Inferior parietal cortex (tissue), 1 donor: ENCODE measurements around the gene FAM110A.
"Not testable (repeated sequence)": the region's sequence is repeated elsewhere in the genome, so short reads cannot be mapped to it uniquely, and the experiment has no call there.

ENCODE experiments used
- DNase-seq: peaks from one replicate; pipeline ENCODE4 v3.0.0-alpha.2; 2016; ENCODE audit errors: extremely low spot score

FAM110A gene

GRCh38 chr20:844473-845225 is 11.1 kb downstream of the FAM110A start:
- peak; percentile 70 for DNase-seq

GRCh38 chr20:845226-845868 is 11.8 kb downstream of the FAM110A start:
- no peak for DNase-seq

- no peak for DNase-seq
These were observed 12.7 kb downstream of the FAM110A start for GRCh38 chr20:845941-846893.

- no peak for DNase-seq
These were observed 13.4 kb downstream of the FAM110A start for GRCh38 chr20:846894-847278.

DNA sequence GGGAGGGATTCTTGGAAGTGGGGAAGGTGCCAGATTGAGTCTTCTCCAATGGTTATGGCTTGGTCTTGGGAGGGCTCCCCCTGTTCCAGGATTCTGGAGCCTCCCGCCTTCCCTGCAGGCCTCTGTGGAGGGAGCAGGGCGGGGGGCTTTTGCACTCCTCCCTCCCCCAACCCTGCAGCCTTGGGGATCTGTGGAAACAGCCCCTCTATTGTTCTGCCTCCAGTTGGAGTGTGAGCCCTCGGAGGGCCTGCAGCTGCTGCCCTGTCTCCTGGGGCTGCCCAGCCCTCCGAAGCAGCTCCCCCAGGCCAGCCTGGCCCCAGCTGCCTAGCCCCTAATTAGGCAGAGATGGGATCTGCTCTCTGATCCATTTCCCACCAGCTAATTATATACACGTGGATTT is 14.7 kb downstream of the FAM110A start:
- no peak for DNase-seq

DNA sequence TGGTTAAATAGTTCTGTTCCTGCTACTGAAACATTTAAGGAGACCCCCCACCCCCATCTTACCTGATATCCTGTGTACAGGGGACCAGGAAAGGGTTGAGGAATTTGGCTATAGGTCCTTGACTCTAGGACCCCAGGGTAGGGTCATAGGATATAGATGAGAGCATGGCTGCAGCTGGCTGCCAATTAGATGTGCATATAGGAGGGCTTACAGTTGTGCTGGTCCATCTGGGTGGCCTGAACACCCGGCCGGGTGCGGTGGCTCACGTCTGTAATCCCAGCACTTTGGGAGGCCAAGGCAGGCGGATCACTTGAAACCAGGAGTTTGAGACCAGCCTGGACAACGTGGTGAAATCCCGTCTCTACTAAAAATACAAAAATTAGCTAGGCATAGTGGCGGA is 15.2 kb downstream of the FAM110A start:
- DNase-seq, result not testable (repeated sequence)

GRCh38 chr20:853406-853996 is 20.0 kb downstream of the FAM110A start:
- DNase-seq, result no peak

GRCh38 chr20:854601-855000 is 21.1 kb downstream of the FAM110A start:
- no peak for DNase-seq

DNA sequence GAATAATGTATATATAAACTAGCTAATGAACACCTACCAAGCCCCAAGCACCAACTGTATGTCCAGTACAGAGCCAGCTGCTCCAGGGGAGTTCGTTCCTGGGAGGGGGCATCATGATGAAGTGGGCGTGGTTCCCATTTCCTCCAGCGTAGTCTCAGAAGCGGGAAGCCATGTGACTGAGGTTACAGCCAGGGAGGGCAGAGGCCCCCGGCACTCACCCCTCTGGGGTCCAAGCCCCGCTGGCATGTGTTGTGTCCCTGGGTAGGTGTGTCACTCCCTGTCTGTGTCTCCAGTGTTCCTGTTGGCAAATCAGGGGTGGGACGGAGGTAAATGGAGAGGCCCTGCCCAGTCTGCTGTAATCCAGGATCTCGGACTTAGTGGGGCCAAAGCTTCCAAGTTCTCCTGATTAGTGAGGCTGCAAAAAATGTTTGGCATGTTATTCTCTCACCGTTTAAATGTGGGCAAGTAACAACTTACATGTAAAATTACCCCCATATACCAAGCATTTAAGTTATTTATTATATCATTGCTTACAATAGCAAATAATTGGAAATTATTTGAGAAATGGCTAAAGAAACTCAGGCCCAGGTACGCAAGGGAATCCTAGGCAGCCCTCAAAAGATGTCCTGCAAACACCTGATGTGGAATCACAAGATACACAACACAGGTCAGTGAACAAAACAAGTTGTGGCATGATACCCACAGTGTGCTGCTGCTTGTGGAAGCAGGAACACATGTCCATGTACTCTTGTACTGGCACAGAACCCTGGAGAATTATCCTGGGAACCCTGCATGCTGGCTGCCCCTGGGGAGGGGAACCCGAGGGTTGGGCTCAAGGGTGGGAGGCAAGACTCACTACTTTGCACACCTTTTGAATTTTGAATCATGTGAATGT is 22.2 kb downstream of the FAM110A start:
- no peak for DNase-seq

GRCh38 chr20:856361-856775 is 22.9 kb downstream of the FAM110A start:
- DNase-seq, result no peak

DNA sequence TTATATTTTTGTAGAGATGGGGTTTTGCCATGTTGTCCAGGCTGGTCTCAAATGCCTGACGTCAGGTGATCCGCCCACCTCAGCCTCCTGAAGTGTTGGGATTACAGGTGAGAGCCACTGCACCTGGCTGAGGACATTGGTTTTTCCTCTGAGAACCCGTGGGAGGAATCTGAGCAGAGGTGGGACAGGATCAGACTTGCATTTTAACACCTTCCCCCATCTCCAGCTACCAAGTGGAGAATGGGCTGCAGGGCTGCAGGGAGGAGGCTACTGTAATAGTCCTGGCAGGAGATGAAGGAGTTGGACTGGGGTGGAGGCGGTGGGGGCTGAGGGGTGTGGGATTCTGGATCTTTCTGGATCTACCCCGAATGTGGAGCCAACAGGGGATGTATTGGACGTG is 24.5 kb downstream of the FAM110A start:
- no peak for DNase-seq

- DNase-seq, result no peak
These were observed 26.3 kb downstream of the FAM110A start for GRCh38 chr20:859751-860231.

GRCh38 chr20:860891-861290 is 27.4 kb downstream of the FAM110A start:
- DNase-seq, result no peak

DNA sequence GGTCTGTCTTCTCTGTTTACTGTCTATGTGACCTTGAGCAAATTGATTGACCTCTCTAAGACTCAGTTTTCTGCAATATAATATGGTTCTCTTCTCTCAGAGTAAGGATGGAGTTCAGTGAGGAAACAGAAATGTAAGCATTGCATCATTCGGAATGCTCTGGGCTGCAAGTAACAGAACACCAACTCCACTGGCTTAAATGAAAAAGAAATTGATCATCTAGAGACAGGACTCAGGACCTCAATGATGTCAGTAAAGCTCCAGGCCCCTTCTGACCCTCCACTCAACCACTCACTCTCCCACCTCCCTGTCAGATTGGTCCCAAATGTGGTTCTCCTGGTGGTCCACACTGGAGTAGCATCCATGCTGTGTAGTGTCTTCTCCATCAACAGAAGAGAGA is 31.9 kb downstream of the FAM110A start:
- no peak for DNase-seq

- no peak for DNase-seq
These were observed 34.8 kb downstream of the FAM110A start for GRCh38 chr20:868279-868678.

DNA sequence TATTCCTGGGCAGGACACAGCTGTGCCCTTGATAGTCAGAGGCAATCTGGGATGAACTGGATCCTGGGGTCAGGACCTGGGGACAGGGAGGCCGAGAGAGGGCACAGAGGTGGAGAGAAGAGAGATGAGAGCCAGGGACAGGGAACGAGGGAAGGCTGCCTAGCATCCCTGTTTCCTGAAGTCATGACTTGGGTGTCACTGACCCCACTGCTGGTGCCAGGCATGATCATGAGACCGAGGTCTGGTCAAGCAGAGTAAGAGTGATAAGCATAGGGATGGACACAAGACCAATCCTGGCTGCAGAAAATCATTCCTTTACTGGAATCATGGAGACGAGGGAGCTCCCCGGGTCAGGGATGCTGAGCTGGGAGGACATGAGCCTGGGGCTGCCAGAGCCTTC is 36.1 kb downstream of the FAM110A start:
- DNase-seq, result no peak

DNA sequence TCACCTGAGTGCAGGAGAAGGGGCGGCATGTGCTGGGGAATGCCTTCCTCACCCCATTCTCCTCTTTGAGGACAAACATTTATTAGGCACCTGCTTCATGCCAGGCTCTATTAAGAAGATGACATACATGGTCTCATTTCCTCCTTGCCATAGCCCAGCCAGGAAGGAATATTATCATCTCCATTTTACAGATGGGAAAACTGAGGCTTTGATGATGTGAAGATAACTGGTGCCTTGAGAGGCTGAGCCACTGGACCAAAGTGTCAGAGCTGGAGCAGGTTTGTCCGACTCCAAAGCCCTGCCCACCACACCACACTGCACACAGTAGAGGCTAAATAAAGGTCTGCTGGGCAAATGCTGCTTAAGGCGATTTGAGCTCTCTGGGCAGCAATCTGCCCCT is 37.2 kb downstream of the FAM110A start:
- DNase-seq, result no peak

DNA sequence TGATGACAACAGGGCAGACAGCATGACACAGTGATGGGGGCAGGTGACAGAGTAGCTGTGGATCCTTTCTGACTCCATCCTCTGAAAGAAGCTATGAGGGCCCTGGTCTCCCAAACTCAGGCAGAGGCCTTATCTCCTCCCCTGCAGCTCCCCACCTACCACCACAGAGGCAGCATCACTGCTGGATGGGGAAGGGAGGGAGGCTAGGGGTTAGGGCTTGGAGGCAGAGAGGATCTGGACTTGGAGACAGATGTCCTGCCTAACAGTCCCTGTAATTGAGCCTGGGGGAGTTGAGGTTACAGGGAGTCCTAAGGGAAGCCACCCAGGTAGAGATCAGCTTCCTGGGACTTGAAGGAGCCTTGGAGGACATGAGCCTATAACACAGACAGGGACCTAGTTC is 37.9 kb downstream of the FAM110A start:
- no peak for DNase-seq

GRCh38 chr20:871948-872347 is 38.4 kb downstream of the FAM110A start:
- DNase-seq, result no peak

DNA sequence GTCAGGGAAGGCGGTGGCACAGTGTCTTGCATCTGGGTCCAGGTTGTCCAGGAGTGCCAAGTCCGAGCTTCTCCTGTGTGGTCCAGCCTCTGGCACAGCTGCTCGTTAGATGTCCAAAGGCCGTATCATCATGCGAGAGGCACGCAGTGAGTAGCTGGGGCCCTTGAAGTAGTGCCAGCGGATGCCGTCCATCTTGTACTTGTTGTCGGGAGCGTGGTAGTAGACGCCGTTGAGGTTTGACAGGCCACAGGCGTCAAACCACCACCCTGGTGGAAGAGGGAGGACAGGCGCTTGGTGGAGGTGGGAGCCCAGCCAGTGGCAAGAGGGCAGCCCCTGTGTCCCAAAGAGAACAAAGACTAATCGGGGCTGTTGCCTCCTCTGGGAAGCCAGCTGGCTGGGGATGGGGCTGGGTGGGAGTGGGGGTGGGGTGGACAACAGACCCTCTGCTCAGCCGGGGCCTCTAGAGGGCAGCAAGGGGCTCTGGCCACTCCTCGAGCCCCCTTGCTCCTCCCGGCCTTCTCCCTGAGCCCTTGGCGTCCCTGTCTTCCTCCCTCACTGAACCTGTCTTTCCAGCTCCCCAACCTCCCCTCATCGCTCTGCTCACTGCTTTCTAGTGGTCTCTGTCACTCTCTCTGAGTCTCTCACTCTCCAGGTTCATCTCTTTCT is 39.5 kb downstream of the FAM110A start:
- DNase-seq, result no peak
